ENCODE results near the gene POMT2. TPM values are rescaled to one million over a fixed set of nuclear protein-coding genes. Genes with fewer than 3 reads are reported as not detected.

The POMT2 gene
- total RNA-seq, 1 donor from 2014 or later = 30.4 TPM

Small RNA genes lying within 50 kb of the gene (microRNA-seq; reads per million reads assigned to microRNA genes)
- not detected for gene MIR1260A

Other genes with a start within 250 kb of the POMT2 start
- gene CIPC, start 222.6 kb downstream of the POMT2 start, total RNA-seq = 39.5 TPM
- not detected for gene ZDHHC22, start 179.1 kb downstream of the POMT2 start, total RNA-seq
- gene TMEM63C, start 139.1 kb downstream of the POMT2 start, total RNA-seq = not detected
- gene NGB, start 49.7 kb downstream of the POMT2 start, total RNA-seq = not detected
- 9.5 TPM for gene GSTZ1, start 153 bp upstream of the POMT2 start, total RNA-seq
- gene TMED8, start 56.2 kb upstream of the POMT2 start, total RNA-seq = 10.5 TPM
- 0.36 TPM for gene SAMD15, start 56.5 kb upstream of the POMT2 start, total RNA-seq
- gene NOXRED1, start 102.6 kb upstream of the POMT2 start, total RNA-seq = 1.0 TPM
- 17.9 TPM for gene VIPAS39, start 136.7 kb upstream of the POMT2 start, total RNA-seq
- 90.1 TPM for gene AHSA1, start 137.2 kb upstream of the POMT2 start, total RNA-seq
- gene ISM2, start 177.9 kb upstream of the POMT2 start, total RNA-seq = 0.31 TPM